ENCODE data around the gene SLC35C1. TPM values are rescaled to one million over a fixed set of nuclear protein-coding genes. Genes with fewer than 3 reads are reported as not detected.

SLC35C1 gene
- total RNA-seq, 1 experiment from 2014 or later, result 18.1 TPM

GRCh38 chr11:45809456-45810395, 4.8 kb downstream of the SLC35C1 start:
- H3K4me3 Mint-ChIP-seq (ENCODE audit: low read depth, unreplicated experiment), result no peak overlapping the region
- no peak overlapping the region for H3K27ac Mint-ChIP-seq (ENCODE audit: unreplicated experiment)
- H3K36me3 Mint-ChIP-seq (ENCODE audit: insufficient read depth, unreplicated experiment), result peaks cover 42% of the 10 kb centered on the region
- peaks cover 16% of the 10 kb centered on the region for H3K4me1 Mint-ChIP-seq (ENCODE audit: low read depth, unreplicated experiment)
- CTCF ChIA-PET, result no interaction called here
- H3K9me3 Mint-ChIP-seq (ENCODE audit: low read depth, unreplicated experiment), result no peaks in the 10 kb centered on the region
- no peak for DNase-seq
- no peak for TF ChIP-seq CTCF (IDR thresholded peaks at IDR 0.05; ENCODE audit: unreplicated experiment)
- intact Hi-C loops (cut with micrococcal nuclease; ENCODE audit: unreplicated experiment), result loop anchor here (5.0 kb wide), 1 partner anchor 38 kb away; the partner anchor contains the start of gene CRY2
- BruUV-seq (replicated peaks), result no TSS peak
- no peaks in the 10 kb centered on the region for H3K27me3 Mint-ChIP-seq (ENCODE audit: unreplicated experiment)

GRCh38 chr11:45810431-45811108, 5.6 kb downstream of the SLC35C1 start:
- Mint-ChIP-seq H3K27me3 (ENCODE audit: unreplicated experiment) (no peaks in the 10 kb centered on the region), H3K36me3 (ENCODE audit: insufficient read depth, unreplicated experiment) (peaks cover 33% of the 10 kb centered on the region), H3K4me3 (ENCODE audit: low read depth, unreplicated experiment) (no peak overlapping the region), H3K4me1 (ENCODE audit: low read depth, unreplicated experiment) (peaks cover 16% of the 10 kb centered on the region), H3K9me3 (ENCODE audit: low read depth, unreplicated experiment) (no peaks in the 10 kb centered on the region), H3K27ac (ENCODE audit: unreplicated experiment) (no peak overlapping the region)
- no peak for TF ChIP-seq CTCF (IDR thresholded peaks at IDR 0.05; ENCODE audit: unreplicated experiment)
- BruUV-seq (replicated peaks), result no TSS peak
- CTCF ChIA-PET, result no interaction called here
- intact Hi-C loops (cut with micrococcal nuclease; ENCODE audit: unreplicated experiment), result no loop called here
- no peak for DNase-seq

- intact Hi-C loops (cut with micrococcal nuclease; ENCODE audit: unreplicated experiment), result no loop called here
- Mint-ChIP-seq H3K27me3 (ENCODE audit: unreplicated experiment) (no peaks in the 10 kb centered on the region), H3K9me3 (ENCODE audit: low read depth, unreplicated experiment) (no peaks in the 10 kb centered on the region), H3K36me3 (ENCODE audit: insufficient read depth, unreplicated experiment) (peaks cover 28% of the 10 kb centered on the region), H3K27ac (ENCODE audit: unreplicated experiment) (no peak overlapping the region), H3K4me1 (ENCODE audit: low read depth, unreplicated experiment) (peaks cover 12% of the 10 kb centered on the region), H3K4me3 (ENCODE audit: low read depth, unreplicated experiment) (no peak overlapping the region)
- no peak for TF ChIP-seq CTCF (IDR thresholded peaks at IDR 0.05; ENCODE audit: unreplicated experiment)
- no peak for DNase-seq
- CTCF ChIA-PET, result no interaction called here
- BruUV-seq (replicated peaks), result no TSS peak
Observed at GRCh38 chr11:45811109-45811435, 6.1 kb downstream of the SLC35C1 start.

GRCh38 chr11:45811571-45812290, 6.8 kb downstream of the SLC35C1 start:
- no TSS peak for BruUV-seq (replicated peaks)
- DNase-seq, result no peak
- H3K4me1 Mint-ChIP-seq (ENCODE audit: low read depth, unreplicated experiment), result peaks cover 8% of the 10 kb centered on the region
- H3K4me3 Mint-ChIP-seq (ENCODE audit: low read depth, unreplicated experiment), result no peak overlapping the region
- no peaks in the 10 kb centered on the region for H3K27me3 Mint-ChIP-seq (ENCODE audit: unreplicated experiment)
- H3K36me3 Mint-ChIP-seq (ENCODE audit: insufficient read depth, unreplicated experiment), result peaks cover 25% of the 10 kb centered on the region
- no peaks in the 10 kb centered on the region for H3K9me3 Mint-ChIP-seq (ENCODE audit: low read depth, unreplicated experiment)
- no peak for TF ChIP-seq CTCF (IDR thresholded peaks at IDR 0.05; ENCODE audit: unreplicated experiment)
- H3K27ac Mint-ChIP-seq (ENCODE audit: unreplicated experiment), result no peak overlapping the region
- CTCF ChIA-PET, result no interaction called here
- intact Hi-C loops (cut with micrococcal nuclease; ENCODE audit: unreplicated experiment), result no loop called here

All from Calu3 (cell line).